A549 (cell line): ENCODE data around the gene PDGFB.

ENCODE experiments used
- BHLHE40 ChIP-seq: IDR thresholded peaks from 2 replicates; pipeline ENCODE4 v1.6.1; 2012; ENCODE audit warnings: low read depth, low read length, inconsistent platforms
- FOSL2 ChIP-seq, 2 experiments: fragments of 450-650 bp in 1 of 2; fragments of >200 bp in 1 of 2; sonication (Bioruptor Twin) in 1 of 2; formaldehyde crosslinking; IDR thresholded peaks; 2 replicates each; pipeline versions ENCODE4 v1.5.0 to v1.6.1; 2016 to 2020; ENCODE audit warnings: mild to moderate bottlenecking in 1 of 2, moderate library complexity in 1 of 2
- JUNB ChIP-seq: fragments of >200 bp; sonication (Bioruptor Twin); formaldehyde crosslinking; IDR thresholded peaks from 2 replicates; pipeline ENCODE4 v1.6.1; 2016
- MAFK ChIP-seq: fragments of 450-650 bp; IDR thresholded peaks from 2 replicates; pipeline ENCODE4 v1.6.1; 2014; ENCODE audit not compliant: partially characterized antibody
- POLR2A ChIP-seq: IDR thresholded peaks from 2 replicates; pipeline ENCODE4 v1.6.1; 2012; ENCODE audit warnings: mild to moderate bottlenecking, low read length
- RCOR1 ChIP-seq: fragments of 150-350 bp; IDR thresholded peaks from 2 replicates; pipeline ENCODE4 v1.6.1; 2014; ENCODE audit warnings: antibody characterized with exemption, low read length, low read depth
- SMC3 ChIP-seq: fragments of >200 bp; sonication (Bioruptor Twin); formaldehyde crosslinking; IDR thresholded peaks from 3 replicates; pipeline ENCODE4 v1.6.1; 2018; ENCODE audit warnings: inconsistent platforms
- TF ChIP-seq, protein P1 (sequence below): fragments of >200 bp; sonication (Bioruptor Twin); formaldehyde crosslinking; IDR thresholded peaks from 3 replicates; pipeline ENCODE4 v1.5.1; 2016

DNA sequence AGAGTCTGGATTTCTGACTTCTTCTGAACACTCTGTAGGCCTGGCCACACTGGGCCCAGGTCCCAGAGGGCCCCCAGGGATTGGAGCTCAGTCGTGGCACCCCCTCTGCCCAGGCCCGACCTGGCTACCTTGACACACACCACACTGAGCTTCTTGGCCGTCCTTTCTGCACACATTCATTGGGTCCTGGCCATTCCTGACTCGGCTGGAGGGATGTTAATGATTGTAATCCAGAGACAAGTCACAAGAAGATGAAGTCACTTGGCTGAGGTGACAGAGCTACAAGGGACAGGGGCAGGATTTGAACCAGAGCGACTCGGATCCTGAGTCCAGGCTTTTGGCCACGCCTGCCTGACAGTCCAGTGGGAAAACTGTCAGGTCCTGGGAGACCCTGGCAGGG is 23.9 kb upstream of the PDGFB start:
- TF ChIP-seq MAFK (no peak), BHLHE40 (no peak), RCOR1 (no peak), FOSL2 (IDR thresholded peaks at IDR 0.05) (no peak), FOSL2 (CRISPR knock-in tag; IDR thresholded peaks at IDR 0.05) (no peak), POLR2A (no peak), JUNB (no peak), SMC3 (no peak)
- TF ChIP-seq, protein P1, sequence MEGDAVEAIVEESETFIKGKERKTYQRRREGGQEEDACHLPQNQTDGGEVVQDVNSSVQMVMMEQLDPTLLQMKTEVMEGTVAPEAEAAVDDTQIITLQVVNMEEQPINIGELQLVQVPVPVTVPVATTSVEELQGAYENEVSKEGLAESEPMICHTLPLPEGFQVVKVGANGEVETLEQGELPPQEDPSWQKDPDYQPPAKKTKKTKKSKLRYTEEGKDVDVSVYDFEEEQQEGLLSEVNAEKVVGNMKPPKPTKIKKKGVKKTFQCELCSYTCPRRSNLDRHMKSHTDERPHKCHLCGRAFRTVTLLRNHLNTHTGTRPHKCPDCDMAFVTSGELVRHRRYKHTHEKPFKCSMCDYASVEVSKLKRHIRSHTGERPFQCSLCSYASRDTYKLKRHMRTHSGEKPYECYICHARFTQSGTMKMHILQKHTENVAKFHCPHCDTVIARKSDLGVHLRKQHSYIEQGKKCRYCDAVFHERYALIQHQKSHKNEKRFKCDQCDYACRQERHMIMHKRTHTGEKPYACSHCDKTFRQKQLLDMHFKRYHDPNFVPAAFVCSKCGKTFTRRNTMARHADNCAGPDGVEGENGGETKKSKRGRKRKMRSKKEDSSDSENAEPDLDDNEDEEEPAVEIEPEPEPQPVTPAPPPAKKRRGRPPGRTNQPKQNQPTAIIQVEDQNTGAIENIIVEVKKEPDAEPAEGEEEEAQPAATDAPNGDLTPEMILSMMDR: no peak
